Skeletal muscle satellite cell (primary cell): ENCODE measurements around the gene TNFAIP3.
A peak's percentile ranks its signal among the peaks of the same experiment; 100 is the strongest.
"Not testable (repeated sequence)": the region's sequence is repeated elsewhere in the genome, so short reads cannot be mapped to it uniquely, and the experiment has no call there.

ENCODE experiments used
- H3K27me3 ChIP-seq: 2 replicates; pipeline ENCODE4 v1.7.0; 2013; ENCODE audit warnings: low read length; ENCODE audit not compliant: control insufficient read depth, insufficient read depth
- H3K36me3 ChIP-seq: 2 replicates; pipeline ENCODE4 v1.7.0; 2013; ENCODE audit warnings: mild to moderate bottlenecking, control low read depth, low read length; ENCODE audit not compliant: insufficient read depth
- H3K4me1 ChIP-seq: 2 replicates; pipeline ENCODE4 v1.7.0; 2013; ENCODE audit warnings: low read length; ENCODE audit not compliant: control insufficient read depth, insufficient read depth
- H3K4me2 ChIP-seq: 2 replicates; pipeline ENCODE4 v1.7.0; 2013; ENCODE audit warnings: mild to moderate bottlenecking, low read length
- H3K4me3 ChIP-seq: 2 replicates; pipeline ENCODE4 v1.7.0; 2013; ENCODE audit warnings: low read length
- H3K9ac ChIP-seq: 2 replicates; pipeline ENCODE4 v1.7.0; 2013; ENCODE audit warnings: mild to moderate bottlenecking, low read depth, low read length, moderate library complexity
- H3K9me3 ChIP-seq: replicated peaks from 2 replicates; pipeline ENCODE4 v1.7.0; 2013; ENCODE audit warnings: mild to moderate bottlenecking, control low read depth, low read length

TNFAIP3 gene

GRCh38 chr6:137882225-137882961 lies 15.3 kb downstream of the TNFAIP3 start:
- peaks cover 24% of the 10 kb centered on the region for H3K4me1 ChIP-seq
- no peak overlapping the region for H3K9ac ChIP-seq
- H3K36me3 ChIP-seq: peaks cover 48% of the 10 kb centered on the region
- no peaks in the 10 kb centered on the region for H3K27me3 ChIP-seq
- no peak overlapping the region for H3K4me2 ChIP-seq
- H3K9me3 ChIP-seq: no peaks in the 10 kb centered on the region
- H3K4me3 ChIP-seq: no peak overlapping the region

GRCh38 chr6:137883400-137884148 lies 16.5 kb downstream of the TNFAIP3 start:
- H3K4me2 ChIP-seq: no peak overlapping the region
- no peaks in the 10 kb centered on the region for H3K9me3 ChIP-seq
- H3K9ac ChIP-seq: peak overlapping the region; percentile 18
- H3K4me3 ChIP-seq: no peak overlapping the region
- peaks cover 24% of the 10 kb centered on the region for H3K4me1 ChIP-seq
- peaks cover 36% of the 10 kb centered on the region for H3K36me3 ChIP-seq
- H3K27me3 ChIP-seq: no peaks in the 10 kb centered on the region

GRCh38 chr6:137884149-137884909 lies 17.3 kb downstream of the TNFAIP3 start:
- Histone ChIP-seq H3K4me1 (peaks cover 24% of the 10 kb centered on the region), H3K36me3 (peaks cover 28% of the 10 kb centered on the region), H3K4me3 (no peak overlapping the region)

GRCh38 chr6:137884910-137885229 lies 17.8 kb downstream of the TNFAIP3 start:
- H3K4me2 ChIP-seq, H3K4me3 ChIP-seq, H3K9ac ChIP-seq, H3K9me3 ChIP-seq, H3K27me3 ChIP-seq: not testable (repeated sequence)
- Histone ChIP-seq H3K36me3 (peaks cover 23% of the 10 kb centered on the region), H3K4me1 (peaks cover 24% of the 10 kb centered on the region)

More at GRCh38 chr6:137884149-137884909, 17.3 kb downstream of the TNFAIP3 start:
- H3K9me3 ChIP-seq: no peaks in the 10 kb centered on the region
- no peaks in the 10 kb centered on the region for H3K27me3 ChIP-seq
- H3K9ac ChIP-seq: no peak overlapping the region
- H3K4me2 ChIP-seq: no peak overlapping the region

GRCh38 chr6:137886226-137886625 lies 19.2 kb downstream of the TNFAIP3 start:
- not testable (repeated sequence) for H3K9me3 ChIP-seq, H3K4me3 ChIP-seq, H3K9ac ChIP-seq, H3K4me2 ChIP-seq, H3K27me3 ChIP-seq, H3K36me3 ChIP-seq
- H3K4me1 ChIP-seq: peaks cover 23% of the 10 kb centered on the region

- no peak overlapping the region for H3K4me2 ChIP-seq
- no peaks in the 10 kb centered on the region for H3K36me3 ChIP-seq
- peaks cover 43% of the 10 kb centered on the region for H3K4me1 ChIP-seq
- H3K4me3 ChIP-seq: no peak overlapping the region
- H3K9me3 ChIP-seq: no peaks in the 10 kb centered on the region
- no peaks in the 10 kb centered on the region for H3K27me3 ChIP-seq
- no peak overlapping the region for H3K9ac ChIP-seq
Measured at GRCh38 chr6:137890983-137891537, 24.0 kb downstream of the TNFAIP3 start.

GRCh38 chr6:137892271-137892708 lies 25.2 kb downstream of the TNFAIP3 start:
- H3K4me1 ChIP-seq: peaks cover 43% of the 10 kb centered on the region
- no peaks in the 10 kb centered on the region for H3K9me3 ChIP-seq
- H3K4me3 ChIP-seq: no peak overlapping the region
- H3K27me3 ChIP-seq: no peaks in the 10 kb centered on the region
- no peak overlapping the region for H3K4me2 ChIP-seq
- H3K9ac ChIP-seq: no peak overlapping the region
- no peaks in the 10 kb centered on the region for H3K36me3 ChIP-seq

GRCh38 chr6:137893181-137893580 lies 26.1 kb downstream of the TNFAIP3 start:
- peaks cover 43% of the 10 kb centered on the region for H3K4me1 ChIP-seq
- H3K27me3 ChIP-seq: no peaks in the 10 kb centered on the region
- H3K9ac ChIP-seq: peak overlapping the region; percentile 65
- H3K36me3 ChIP-seq: no peaks in the 10 kb centered on the region
- peak overlapping the region; percentile 35 for H3K4me2 ChIP-seq
- no peaks in the 10 kb centered on the region for H3K9me3 ChIP-seq
- H3K4me3 ChIP-seq: no peak overlapping the region

- Histone ChIP-seq H3K4me3 (no peak overlapping the region), H3K4me2 (peak overlapping the region; percentile 35), H3K36me3 (no peaks in the 10 kb centered on the region), H3K9me3 (no peaks in the 10 kb centered on the region), H3K9ac (peak overlapping the region; percentile 65), H3K4me1 (peaks cover 43% of the 10 kb centered on the region), H3K27me3 (no peaks in the 10 kb centered on the region)
Measured at GRCh38 chr6:137893726-137894125, 26.7 kb downstream of the TNFAIP3 start.

GRCh38 chr6:137894378-137894777 lies 27.3 kb downstream of the TNFAIP3 start:
- H3K27me3 ChIP-seq, H3K9me3 ChIP-seq, H3K4me3 ChIP-seq, H3K4me2 ChIP-seq, H3K36me3 ChIP-seq: not testable (repeated sequence)
- Histone ChIP-seq H3K9ac (peak overlapping the region; percentile 43), H3K4me1 (peaks cover 43% of the 10 kb centered on the region)

- no peaks in the 10 kb centered on the region for H3K9me3 ChIP-seq
- peaks cover 43% of the 10 kb centered on the region for H3K4me1 ChIP-seq
Measured at GRCh38 chr6:137894779-137895385, 27.8 kb downstream of the TNFAIP3 start.

More at GRCh38 chr6:137894779-137895385, 27.8 kb downstream of the TNFAIP3 start:
- Histone ChIP-seq H3K36me3 (no peaks in the 10 kb centered on the region), H3K4me3 (no peak overlapping the region), H3K9ac (peak overlapping the region; percentile 43), H3K4me2 (peak overlapping the region; percentile 50), H3K27me3 (no peaks in the 10 kb centered on the region)
